HCT116 (cell line): ENCODE measurements around the gene ZFAND5.
A peak's percentile ranks its signal among the peaks of the same experiment; 100 is the strongest.

Experiments
- ATF3 ChIP-seq: IDR thresholded peaks from 2 replicates; pipeline ENCODE4 v1.6.1; 2012
- CEBPB ChIP-seq: IDR thresholded peaks from 2 replicates; pipeline ENCODE4 v1.6.1; 2012; ENCODE audit warnings: low read depth
- CTCF ChIP-seq, 3 experiments: fragments of 200-600 bp in 1 of 3; sonication (generic) in 1 of 3; IDR thresholded peaks in 2 of 3; conservative IDR thresholded peaks in 1 of 3; 2 replicates each; pipeline ENCODE4 v1.5.1; 2012 to 2017; ENCODE audit warnings: low read depth in 2 of 3, low read length in 2 of 3, antibody characterized with exemption in 1 of 3, borderline replicate concordance in 1 of 3, control low read depth in 1 of 3, mild to moderate bottlenecking in 1 of 3, mixed read lengths in 1 of 3, mixed run types in 1 of 3, moderate library complexity in 1 of 3; ENCODE audit not compliant: insufficient read depth in 1 of 3
- EZH2 ChIP-seq: fragments of 200-600 bp; sonication (generic); IDR thresholded peaks from 2 replicates; pipeline ENCODE4 v1.6.1; 2017; ENCODE audit warnings: antibody characterized with exemption, mixed run types
- JUND ChIP-seq: IDR thresholded peaks from 2 replicates; pipeline ENCODE4 v1.6.1; 2012
- POLR2A ChIP-seq: IDR thresholded peaks from 2 replicates; pipeline ENCODE4 v1.7.0; 2011; ENCODE audit warnings: borderline replicate concordance; ENCODE audit not compliant: insufficient read depth, insufficient read length; ENCODE audit errors: extremely low read depth
- POLR2AphosphoS5 ChIP-seq: IDR thresholded peaks from 2 replicates; pipeline ENCODE4 v1.6.1; 2011; ENCODE audit warnings: mild to moderate bottlenecking, low read depth, low read length, moderate library complexity
- RAD21 ChIP-seq: IDR thresholded peaks from 2 replicates; pipeline ENCODE4 v1.6.1; 2012; ENCODE audit warnings: low read depth, mild to moderate bottlenecking
- REST ChIP-seq: IDR thresholded peaks from 2 replicates; pipeline ENCODE4 v1.6.1; 2012; ENCODE audit warnings: low read depth
- TCF7L2 ChIP-seq: IDR thresholded peaks from 2 replicates; pipeline ENCODE4 v1.7.0; 2011; ENCODE audit warnings: borderline replicate concordance, inconsistent platforms; ENCODE audit not compliant: insufficient read depth, insufficient read length; ENCODE audit errors: extremely low read depth

- no peak for TF ChIP-seq REST
- TF ChIP-seq CTCF (IDR thresholded peaks at IDR 0.05 in 2 of 3, conservative IDR thresholded peaks at IDR 0.05 in 1 of 3; ENCODE audit: borderline replicate concordance in 1 of 3, insufficient read depth in 1 of 3, low read depth in 2 of 3, low read length in 2 of 3) = no peak
- peak; percentile 28; the same call in 1 of the 2 replicates for TF ChIP-seq POLR2AphosphoS5
- no peak for TF ChIP-seq TCF7L2
- no peak for TF ChIP-seq POLR2A
- TF ChIP-seq RAD21 = no peak
- TF ChIP-seq CEBPB = no peak
- TF ChIP-seq EZH2 = no peak
- no peak for TF ChIP-seq ATF3
- no peak for TF ChIP-seq JUND
Measured at GRCh38 chr9:72353455-72354116, 11.4 kb downstream of the ZFAND5 start.
